ENCODE measurements around the gene STK32B. TPM values are rescaled to one million over a fixed set of nuclear protein-coding genes. Genes with fewer than 3 reads are reported as not detected.

STK32B gene
- total and polyA plus RNA-seq, 2 of the 4 experiments (the other 2 are of a cell fraction): 5.5 to 6.3 TPM

- Histone ChIP-seq H3K18ac (ENCODE audit: low read depth, low read length) (no peak overlapping the region), H3K23ac (ENCODE audit: low read depth, low read length) (no peak overlapping the region), H2AK9ac (replicated peaks; ENCODE audit: low read depth, low read length, poor library complexity) (no peak overlapping the region), H2BK15ac (ENCODE audit: low read depth, low read length) (no peak overlapping the region), H2BK5ac (ENCODE audit: low read depth, low read length, poor library complexity, severe bottlenecking) (no peak overlapping the region), H3K4ac (ENCODE audit: low read depth, low read length) (no peak overlapping the region), H3K36me3 (ENCODE audit: control insufficient read depth, insufficient read depth, low read length) (no peaks in the 10 kb centered on the region), H3K27me3 (ENCODE audit: control insufficient read depth, insufficient read depth, low read length) (peaks cover 27% of the 10 kb centered on the region), H3K9ac (ENCODE audit: low read depth, low read length) (no peak overlapping the region), H3K56ac (ENCODE audit: extremely low read depth, insufficient read depth, low read length) (no peak overlapping the region), H2AK5ac (ENCODE audit: low read depth, low read length) (no peak overlapping the region), H3K79me1 (ENCODE audit: low read depth in 1 of 2, low read length in 2 of 2) (no peaks in the 10 kb centered on the region), H3K9me3 (ENCODE audit: control insufficient read depth, insufficient read depth, low read length) (no peaks in the 10 kb centered on the region), H3K4me2 (ENCODE audit: low read depth, low read length) (no peak overlapping the region), H4K91ac (ENCODE audit: insufficient read depth, low read depth, low read length) (no peak overlapping the region), H4K5ac (ENCODE audit: low read depth, low read length) (no peak overlapping the region), H4K20me1 (ENCODE audit: insufficient read depth, low read length) (no peaks in the 10 kb centered on the region), H2BK120ac (ENCODE audit: low read depth, low read length) (no peak overlapping the region), H3K4me1 (ENCODE audit: control insufficient read depth, insufficient read depth, low read length) (peaks cover 21% of the 10 kb centered on the region), H3K9me1 (ENCODE audit: insufficient read depth, low read length) (peaks cover 8% of the 10 kb centered on the region; the same call in 1 of the 2 replicates), H3K4me3 (ENCODE audit: insufficient read depth, low read depth, low read length) (no peak overlapping the region), H2BK20ac (ENCODE audit: low read depth, low read length) (no peak overlapping the region), H2AFZ (replicated peaks; ENCODE audit: low read length, poor library complexity) (no peak overlapping the region), H4K8ac (ENCODE audit: low read depth in 2 of 2, low read length in 2 of 2) (no peak overlapping the region), H3K27ac (ENCODE audit: insufficient read depth, low read length) (no peak overlapping the region), H3K14ac (replicated peaks; ENCODE audit: low read depth, low read length) (no peak overlapping the region)
- no peak for DNase-seq
- BruUV-seq (replicated peaks): no TSS peak
- ATAC-seq (ENCODE audit: low read depth): no peak
- dilution Hi-C loops (cut with HindIII; ENCODE audit: low sequenced_read_pairs, unreplicated experiment): no loop called here
- intact Hi-C loops (cut with micrococcal nuclease): loop anchor here (10.0 kb wide), 1 partner anchor 356 kb away; no protein-coding TSS in a partner anchor
- ChIA-PET CTCF (interaction anchor here (0.8 kb wide), 1 partner anchor 13 kb away, joined by 4 read pairs; no protein-coding TSS in a partner anchor), POLR2A (ENCODE audit: unreplicated experiment) (interaction anchor here (0.6 kb wide), 1 partner anchor 508 kb away, joined by 3 read pairs; no protein-coding TSS in a partner anchor)
- WGBS, 2 experiments (ENCODE audit: extremely low coverage in 2 of 2, insufficient read length in 1 of 2): no CpG with 5 or more reads among the region's 3 CpGs
- in situ Hi-C loops (cut with MboI; ENCODE audit: low sequenced_read_pairs): no loop called here
- no peak for TF ChIP-seq MXI1 (IDR thresholded peaks at IDR 0.05; ENCODE audit: borderline replicate concordance, low read depth, low read length)
- TF ChIP-seq MAFK (IDR thresholded peaks at IDR 0.05; ENCODE audit: low read depth, low read length): no peak
- TF ChIP-seq CTCF (conservative IDR thresholded peaks at IDR 0.05; ENCODE audit: low read depth, low read length): no peak
- no peak for TF ChIP-seq RCOR1 (IDR thresholded peaks at IDR 0.05; ENCODE audit: insufficient replicate concordance, low read length)
- no peak for TF ChIP-seq NFE2L2 (IDR thresholded peaks at IDR 0.05; ENCODE audit: low read depth, low read length)
- no peak for TF ChIP-seq CHD1 (IDR thresholded peaks at IDR 0.05; ENCODE audit: low read depth, low read length)
- no peak for TF ChIP-seq SMC3 (IDR thresholded peaks at IDR 0.05; ENCODE audit: low read depth, low read length)
- no peak for TF ChIP-seq RAD21 (IDR thresholded peaks at IDR 0.05; ENCODE audit: low read length)
- TF ChIP-seq POLR2A (IDR thresholded peaks at IDR 0.05; ENCODE audit: low read depth, low read length): no peak
- no peak for TF ChIP-seq CEBPB (IDR thresholded peaks at IDR 0.05; ENCODE audit: low read depth, low read length)
- TF ChIP-seq ELK1 (IDR thresholded peaks at IDR 0.05; ENCODE audit: borderline replicate concordance, low read depth, low read length): no peak
- TF ChIP-seq FOS (IDR thresholded peaks at IDR 0.05; ENCODE audit: low read depth, low read length): no peak
- no peak for TF ChIP-seq MAZ (IDR thresholded peaks at IDR 0.05; ENCODE audit: borderline replicate concordance, low read depth, low read length)
- TF ChIP-seq RFX5 (IDR thresholded peaks at IDR 0.05; ENCODE audit: low read depth, low read length): no peak
- no peak for TF ChIP-seq USF2 (IDR thresholded peaks at IDR 0.05; ENCODE audit: low read depth, low read length)
- no peak for TF ChIP-seq BHLHE40 (IDR thresholded peaks at IDR 0.05; ENCODE audit: low read depth, low read length)
Observed at GRCh38 chr4:5030927-5031326, 20.4 kb upstream of the STK32B start.
